CD4-positive, alpha-beta T cell (primary cell): ENCODE data around the gene GAL3ST1. TPM values are rescaled to one million over a fixed set of nuclear protein-coding genes. Genes with fewer than 3 reads are reported as not detected.

Experiments used
- ATAC-seq: fragments of 200-7000 bp; cut with Tn5 transposase; one replicate; pipeline ENCODE4 v1.10.0; 2022; ENCODE audit warnings: mild to moderate bottlenecking; ENCODE audit not compliant: poor library complexity
- CTCF ChIA-PET: fragments of 350-600 bp; sonication (Branson Sonifier 250); formaldehyde crosslinking; loops from one replicate; lab custom pipeline; 2021; ENCODE audit warnings: antibody characterized with exemption, inconsistent platforms; lab: Charles Lee
- POLR2A ChIA-PET: fragments of 350-600 bp; sonication (Branson Sonifier 250); formaldehyde crosslinking; loops from one replicate; lab custom pipeline; 2021; ENCODE audit warnings: antibody characterized with exemption, inconsistent platforms; lab: Charles Lee
- DNase-seq, 14 experiments: peaks; one replicate each; pipeline ENCODE4 v3.0.0-alpha.2; 2013 to 2020; ENCODE audit warnings: mixed read lengths in 2 of 14
- H3K27ac ChIP-seq, 2 donors: one replicate each; pipeline versions ENCODE4 v1.5.1 to v1.7.0; 2013; ENCODE audit warnings: low read length in 2 of 2, low read depth in 1 of 2, mild to moderate bottlenecking in 1 of 2
- H3K27me3 ChIP-seq, 2 experiments: 1 replicate in 1 of 2; 2 replicates in 1 of 2; pipeline versions ENCODE4 v1.6.1 to v1.7.0; 2013; ENCODE audit warnings: low read length in 2 of 2, control low read depth in 1 of 2, mild to moderate bottlenecking in 1 of 2, moderate library complexity in 1 of 2; ENCODE audit not compliant: insufficient read depth in 2 of 2, control insufficient read depth in 1 of 2
- H3K36me3 ChIP-seq: one replicate; pipeline ENCODE4 v1.6.1; 2013; ENCODE audit warnings: low read length, control low read depth; ENCODE audit not compliant: insufficient read depth
- H3K4me1 ChIP-seq: one replicate; pipeline ENCODE4 v1.6.1; 2013; ENCODE audit warnings: low read length, control low read depth; ENCODE audit not compliant: insufficient read depth
- H3K4me3 ChIP-seq: one replicate; pipeline ENCODE4 v1.5.1; 2013; ENCODE audit warnings: mild to moderate bottlenecking, low read length, moderate library complexity
- H3K9me3 ChIP-seq, 2 experiments: 1 replicate in 1 of 2; 2 replicates in 1 of 2; pipeline versions ENCODE4 v1.6.1 to v1.7.0; 2013; ENCODE audit warnings: low read length in 2 of 2, mild to moderate bottlenecking in 2 of 2, control low read depth in 1 of 2, moderate library complexity in 1 of 2; ENCODE audit not compliant: control insufficient read depth in 1 of 2, insufficient read depth in 1 of 2
- H3K27ac Mint-ChIP-seq: one replicate; pipeline ENCODE4 v1.8.0; 2020; ENCODE audit warnings: mixed read lengths
- H3K27me3 Mint-ChIP-seq: one replicate; pipeline ENCODE4 v1.8.0; 2021; ENCODE audit warnings: mixed read lengths
- H3K36me3 Mint-ChIP-seq: one replicate; pipeline ENCODE4 v1.8.0; 2021; ENCODE audit warnings: low read depth, mixed read lengths
- H3K4me1 Mint-ChIP-seq: one replicate; pipeline ENCODE4 v1.8.0; 2021; ENCODE audit warnings: low read depth, mixed read lengths
- H3K4me3 Mint-ChIP-seq: one replicate; pipeline ENCODE4 v1.8.0; 2020; ENCODE audit warnings: mild to moderate bottlenecking, mixed read lengths
- H3K9me3 Mint-ChIP-seq: one replicate; pipeline ENCODE4 v1.8.0; 2020; ENCODE audit warnings: mixed read lengths
- intact Hi-C, 2 experiments: fragments of 100-400 bp; cut with DNase I in 1 of 2; cut with micrococcal nuclease in 1 of 2; formaldehyde crosslinking; loops; one replicate each; pipeline versions ENCODE4 v1.15.1 to v1.9.0; 2023 to 2025; cut with DNase I, micrococcal nuclease
- total RNA-seq, 174 experiments: library from RNA in 2 of 174; stranded (reverse) in 2 of 174; gene quantifications; one replicate each; pipeline ENCODE4 v1.2.3 and lab custom pipeline; 2021 to 2026
- TF ChIP-seq, protein P1 (sequence below): fragments of 200-600 bp; IDR thresholded peaks from one replicate; pipeline ENCODE4 v1.8.0; 2022; ENCODE audit warnings: antibody characterized with exemption, mild to moderate bottlenecking

Gene GAL3ST1
- total RNA-seq, 2 experiments from 2014 or later: not detected

- ChIA-PET POLR2A (no interaction called here), CTCF (no interaction called here)
- Mint-ChIP-seq H3K36me3 (peaks cover 99% of the 10 kb centered on the region), H3K4me1 (no peaks in the 10 kb centered on the region), H3K4me3 (no peak overlapping the region), H3K27me3 (no peaks in the 10 kb centered on the region), H3K27ac (no peak overlapping the region), H3K9me3 (no peaks in the 10 kb centered on the region)
- TF ChIP-seq, protein P1, sequence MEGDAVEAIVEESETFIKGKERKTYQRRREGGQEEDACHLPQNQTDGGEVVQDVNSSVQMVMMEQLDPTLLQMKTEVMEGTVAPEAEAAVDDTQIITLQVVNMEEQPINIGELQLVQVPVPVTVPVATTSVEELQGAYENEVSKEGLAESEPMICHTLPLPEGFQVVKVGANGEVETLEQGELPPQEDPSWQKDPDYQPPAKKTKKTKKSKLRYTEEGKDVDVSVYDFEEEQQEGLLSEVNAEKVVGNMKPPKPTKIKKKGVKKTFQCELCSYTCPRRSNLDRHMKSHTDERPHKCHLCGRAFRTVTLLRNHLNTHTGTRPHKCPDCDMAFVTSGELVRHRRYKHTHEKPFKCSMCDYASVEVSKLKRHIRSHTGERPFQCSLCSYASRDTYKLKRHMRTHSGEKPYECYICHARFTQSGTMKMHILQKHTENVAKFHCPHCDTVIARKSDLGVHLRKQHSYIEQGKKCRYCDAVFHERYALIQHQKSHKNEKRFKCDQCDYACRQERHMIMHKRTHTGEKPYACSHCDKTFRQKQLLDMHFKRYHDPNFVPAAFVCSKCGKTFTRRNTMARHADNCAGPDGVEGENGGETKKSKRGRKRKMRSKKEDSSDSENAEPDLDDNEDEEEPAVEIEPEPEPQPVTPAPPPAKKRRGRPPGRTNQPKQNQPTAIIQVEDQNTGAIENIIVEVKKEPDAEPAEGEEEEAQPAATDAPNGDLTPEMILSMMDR: no peak
- Histone ChIP-seq H3K4me3 (no peak overlapping the region), H3K36me3 (peaks cover 93% of the 10 kb centered on the region), H3K9me3 (peaks cover 0 to 16% of the 10 kb centered on the region in 2 experiments), H3K27ac (no peak overlapping the region), H3K4me1 (no peaks in the 10 kb centered on the region), H3K27me3 (no peaks in the 10 kb centered on the region)
- no peak for ATAC-seq
- intact Hi-C loops: no loop called here
- DNase-seq: no peak
Observed at GRCh38 chr22:30580896-30581295, 6.4 kb upstream of the GAL3ST1 start.

DNA sequence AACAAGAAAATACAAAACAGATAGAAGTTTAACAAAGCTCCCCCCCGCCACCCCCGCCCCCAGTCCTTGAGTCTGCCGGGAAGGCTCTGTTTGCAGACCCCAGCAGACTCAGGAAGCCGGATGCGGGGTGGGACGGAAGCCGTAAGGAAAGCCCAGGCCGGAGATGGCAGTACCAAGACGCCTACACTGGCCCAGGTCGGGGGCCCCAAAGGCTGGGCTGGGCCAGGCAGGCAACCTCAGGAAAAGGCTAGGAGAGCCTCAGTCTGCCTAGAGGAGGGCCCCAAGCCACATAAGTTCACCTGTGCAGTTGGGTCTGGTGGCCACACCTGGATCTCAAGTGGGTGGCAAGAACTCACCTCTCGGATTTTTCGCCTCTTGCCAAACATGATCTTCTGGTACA is 4.0 kb upstream of the GAL3ST1 start:
- Histone ChIP-seq H3K36me3 (peaks cover 76% of the 10 kb centered on the region), H3K27ac (no peak overlapping the region), H3K9me3 (peaks cover 0 to 16% of the 10 kb centered on the region in 2 experiments), H3K27me3 (peaks cover 0 to 2% of the 10 kb centered on the region in 2 experiments), H3K4me3 (no peak overlapping the region), H3K4me1 (peaks cover 10% of the 10 kb centered on the region)
- no peaks in the 10 kb centered on the region for H3K27me3 Mint-ChIP-seq
- no peak for ATAC-seq
- ChIA-PET POLR2A (no interaction called here), CTCF (no interaction called here)
- intact Hi-C loops: no loop called here
- no peaks in the 10 kb centered on the region for H3K4me1 Mint-ChIP-seq
- peaks cover 80% of the 10 kb centered on the region for H3K36me3 Mint-ChIP-seq
- no peak overlapping the region for H3K4me3 Mint-ChIP-seq
- TF ChIP-seq, protein P1: no peak
- no peak overlapping the region for H3K27ac Mint-ChIP-seq
- H3K9me3 Mint-ChIP-seq: no peaks in the 10 kb centered on the region
- DNase-seq: no peak

GRCh38 chr22:30575859-30576258 is 1.4 kb upstream of the GAL3ST1 start:
- Histone ChIP-seq H3K9me3 (peaks cover 0 to 11% of the 10 kb centered on the region in 2 experiments), H3K27me3 (peaks cover 0 to 3% of the 10 kb centered on the region in 2 experiments), H3K27ac (no peak overlapping the region), H3K36me3 (peaks cover 50% of the 10 kb centered on the region), H3K4me1 (peaks cover 10% of the 10 kb centered on the region), H3K4me3 (no peak overlapping the region)
- peaks cover 3% of the 10 kb centered on the region for H3K4me1 Mint-ChIP-seq
- no peak for ATAC-seq
- CTCF ChIA-PET: no interaction called here
- TF ChIP-seq, protein P1: no peak
- no peaks in the 10 kb centered on the region for H3K27me3 Mint-ChIP-seq
- DNase-seq: no peak
- H3K36me3 Mint-ChIP-seq: peaks cover 55% of the 10 kb centered on the region
- intact Hi-C loops: no loop called here
- no peak overlapping the region for H3K4me3 Mint-ChIP-seq
- POLR2A ChIA-PET: no interaction called here
- no peaks in the 10 kb centered on the region for H3K9me3 Mint-ChIP-seq
- H3K27ac Mint-ChIP-seq: no peak overlapping the region
